Nephron progenitor cell (in vitro differentiated cells): ENCODE results near the gene MCM6.

ENCODE experiments used
- DNase-seq: peaks from one replicate; pipeline ENCODE4 v3.0.0; 2021
- H3K27ac Mint-ChIP-seq: 2 replicates; pipeline ENCODE4 v1.8.0; 2021; ENCODE audit warnings: mild to moderate bottlenecking, moderate library complexity, mixed read lengths
- H3K27me3 Mint-ChIP-seq: 2 replicates; pipeline ENCODE4 v1.8.0; 2021; ENCODE audit warnings: mild to moderate bottlenecking, low read depth, mixed read lengths; ENCODE audit not compliant: poor library complexity
- H3K36me3 Mint-ChIP-seq: 2 replicates; pipeline ENCODE4 v1.8.0; 2021; ENCODE audit warnings: low read depth, mixed read lengths
- H3K4me1 Mint-ChIP-seq: 2 replicates; pipeline ENCODE4 v1.8.0; 2021; ENCODE audit warnings: mixed read lengths
- H3K4me3 Mint-ChIP-seq: 2 replicates; pipeline ENCODE4 v1.8.0; 2021; ENCODE audit warnings: mild to moderate bottlenecking, moderate library complexity, mixed read lengths
- H3K9me3 Mint-ChIP-seq: 2 replicates; pipeline ENCODE4 v1.8.0; 2021; ENCODE audit warnings: mild to moderate bottlenecking, moderate library complexity, mixed read lengths
- CTCF ChIP-seq: fragments of 200-600 bp; sonication (generic); IDR thresholded peaks from 2 replicates; pipeline ENCODE4 v1.5.0; 2021; ENCODE audit warnings: antibody characterized with exemption

MCM6 gene

GRCh38 chr2:135876066-135876711, at the start of gene MCM6:
TSS of gene MCM6 (minus strand) at chr2:135876443. CDS start at chr2:135876365, 78 bp downstream.
- Mint-ChIP-seq H3K4me3 (peak within 1 kb of the TSS; percentile 87), H3K27me3 (peaks cover 6% of the 10 kb centered on the region), H3K4me1 (peaks cover 35% of the 10 kb centered on the region), H3K36me3 (peaks cover 35% of the 10 kb centered on the region), H3K9me3 (peaks cover 13% of the 10 kb centered on the region), H3K27ac (peak within 1 kb of the TSS; percentile 92)
- TF ChIP-seq CTCF: no peak
- peak; percentile 96 for DNase-seq

- H3K27ac Mint-ChIP-seq: no peak overlapping the region
- no peak overlapping the region for H3K4me3 Mint-ChIP-seq
- H3K4me1 Mint-ChIP-seq: no peaks in the 10 kb centered on the region
Observed at GRCh38 chr2:135925571-135925970, 49.3 kb upstream of the MCM6 start.

GRCh38 chr2:135916207-135916606, 40.0 kb upstream of the MCM6 start:
- H3K9me3 Mint-ChIP-seq: no peaks in the 10 kb centered on the region
- DNase-seq: no peak
- TF ChIP-seq CTCF: peak; percentile 54

More at GRCh38 chr2:135925571-135925970, 49.3 kb upstream of the MCM6 start:
- H3K9me3 Mint-ChIP-seq: no peaks in the 10 kb centered on the region
- no peak for DNase-seq
- H3K27me3 Mint-ChIP-seq: no peaks in the 10 kb centered on the region
- peaks cover 67% of the 10 kb centered on the region for H3K36me3 Mint-ChIP-seq
- no peak for TF ChIP-seq CTCF

GRCh38 chr2:135914485-135914884, 38.2 kb upstream of the MCM6 start:
- DNase-seq: no peak
- no peaks in the 10 kb centered on the region for H3K4me1 Mint-ChIP-seq
- no peak overlapping the region for H3K27ac Mint-ChIP-seq
- no peak overlapping the region for H3K4me3 Mint-ChIP-seq
- no peaks in the 10 kb centered on the region for H3K27me3 Mint-ChIP-seq
- no peaks in the 10 kb centered on the region for H3K9me3 Mint-ChIP-seq
- no peak for TF ChIP-seq CTCF
- H3K36me3 Mint-ChIP-seq: peaks cover 31% of the 10 kb centered on the region

More at GRCh38 chr2:135916207-135916606, 40.0 kb upstream of the MCM6 start:
- H3K27ac Mint-ChIP-seq: no peak overlapping the region
- H3K4me1 Mint-ChIP-seq: no peaks in the 10 kb centered on the region
- peaks cover 26% of the 10 kb centered on the region for H3K36me3 Mint-ChIP-seq
- H3K4me3 Mint-ChIP-seq: no peak overlapping the region
- H3K27me3 Mint-ChIP-seq: no peaks in the 10 kb centered on the region

GRCh38 chr2:135913727-135914365, 37.6 kb upstream of the MCM6 start:
- DNase-seq: peak; percentile 34
- no peaks in the 10 kb centered on the region for H3K4me1 Mint-ChIP-seq
- H3K27me3 Mint-ChIP-seq: no peaks in the 10 kb centered on the region
- peaks cover 33% of the 10 kb centered on the region for H3K36me3 Mint-ChIP-seq
- peak; percentile 87 for TF ChIP-seq CTCF
- no peak overlapping the region for H3K4me3 Mint-ChIP-seq
- no peaks in the 10 kb centered on the region for H3K9me3 Mint-ChIP-seq
- no peak overlapping the region for H3K27ac Mint-ChIP-seq
